SK-N-SH (cell line): ENCODE data around the gene TRPM3. TPM values are rescaled to one million over a fixed set of nuclear protein-coding genes. Genes with fewer than 3 reads are reported as not detected.

Source experiments
- CTCF ChIA-PET: fragments of 300-600, 350-600 bp; formaldehyde crosslinking; extraction: SDS; loops from one replicate; lab custom pipeline; 2021; lab: Yijun Ruan, JAX
- POLR2A ChIA-PET: fragments of 350-600 bp; sonication (Branson Sonifier 250); formaldehyde crosslinking; extraction: SDS; loops from one replicate; lab custom pipeline; 2020; ENCODE audit warnings: antibody characterized with exemption, inconsistent platforms; lab: Yijun Ruan, JAX
- DNase-seq: peaks from one replicate; pipeline ENCODE4 v3.0.0; 2012
- H2AFZ ChIP-seq: fragments of 200-600 bp; sonication (generic); 2 replicates; pipeline ENCODE4 v1.8.1; 2016; ENCODE audit warnings: antibody characterized with exemption, mild to moderate bottlenecking, low read depth
- H3F3A ChIP-seq: fragments of 200-600 bp; sonication (generic); replicated peaks from 2 replicates; pipeline ENCODE3; 2016; ENCODE audit warnings: antibody characterized with exemption, mild to moderate bottlenecking; ENCODE audit not compliant: insufficient read depth
- H3K27ac ChIP-seq, 2 experiments: fragments of 200-500 bp in 1 of 2; fragments of 200-600 bp in 1 of 2; sonication (Bioruptor generic) in 1 of 2; sonication (generic), shearing (Covaris generic) in 1 of 2; 2 replicates each; pipeline versions ENCODE4 v1.5.1 to v1.6.1; 2014 to 2016; ENCODE audit warnings: low read depth in 2 of 2, inconsistent platforms in 1 of 2, low read length in 1 of 2, mild to moderate bottlenecking in 1 of 2, mixed read lengths in 1 of 2
- H3K27me3 ChIP-seq: fragments of 200-600 bp; sonication (generic), shearing (Covaris generic); 2 replicates; pipeline ENCODE4 v1.6.1; 2016; ENCODE audit warnings: mixed run types; ENCODE audit not compliant: insufficient read depth
- H3K36me3 ChIP-seq, 2 experiments: fragments of 200-500 bp in 1 of 2; fragments of 200-600 bp in 1 of 2; sonication (Bioruptor generic) in 1 of 2; sonication (generic) in 1 of 2; replicated peaks in 1 of 2; 2 replicates each; pipeline versions ENCODE3 to v1.5.1; 2014 to 2016; ENCODE audit warnings: low read length in 1 of 2, mild to moderate bottlenecking in 1 of 2; ENCODE audit not compliant: insufficient read depth in 2 of 2, control insufficient read depth in 1 of 2
- H3K4me1 ChIP-seq, 2 experiments: fragments of 200-500 bp in 1 of 2; fragments of 200-600 bp in 1 of 2; sonication (Bioruptor generic) in 1 of 2; sonication (generic), shearing (Covaris generic) in 1 of 2; 2 replicates each; pipeline versions ENCODE4 v1.5.1 to v1.6.1; 2014 to 2016; ENCODE audit warnings: low read depth in 1 of 2, low read length in 1 of 2, mixed run types in 1 of 2; ENCODE audit not compliant: insufficient read depth in 2 of 2, control insufficient read depth in 1 of 2
- H3K4me2 ChIP-seq: fragments of 200-600 bp; sonication (generic), shearing (Covaris generic); 2 replicates; pipeline ENCODE4 v1.6.1; 2017; ENCODE audit warnings: mixed run types
- H3K4me3 ChIP-seq, 2 experiments: fragments of 200-500 bp in 1 of 2; fragments of 200-600 bp in 1 of 2; sonication (Bioruptor generic) in 1 of 2; sonication (generic), shearing (Covaris generic) in 1 of 2; 2 replicates each; pipeline versions ENCODE4 v1.5.1 to v1.8.1; 2014 to 2016; ENCODE audit warnings: low read depth in 2 of 2, inconsistent platforms in 1 of 2, low read length in 1 of 2, mild to moderate bottlenecking in 1 of 2, mixed read lengths in 1 of 2, moderate library complexity in 1 of 2
- H3K79me2 ChIP-seq: fragments of 200-600 bp; sonication (generic); 2 replicates; pipeline ENCODE4 v1.8.1; 2017; ENCODE audit warnings: mild to moderate bottlenecking; ENCODE audit not compliant: insufficient read depth
- H3K9ac ChIP-seq: fragments of 200-600 bp; sonication (generic); 2 replicates; pipeline ENCODE4 v1.6.1; 2017; ENCODE audit warnings: mixed run types
- H3K9me2 ChIP-seq: fragments of 200-600 bp; sonication (generic); 2 replicates; pipeline ENCODE4 v1.6.1; 2017; ENCODE audit warnings: mixed run types
- H3K9me3 ChIP-seq: fragments of 200-600 bp; sonication (generic); 2 replicates; pipeline ENCODE4 v1.6.1; 2017; ENCODE audit warnings: mixed run types, mild to moderate bottlenecking, moderate library complexity
- H4K20me1 ChIP-seq: fragments of 200-600 bp; sonication (generic); 2 replicates; pipeline ENCODE4 v1.6.1; 2017; ENCODE audit warnings: mild to moderate bottlenecking, mixed run types; ENCODE audit not compliant: insufficient read depth
- CHD2 ChIP-seq: fragments of 150-350 bp; IDR thresholded peaks from 2 replicates; pipeline ENCODE4 v1.6.1; 2018; ENCODE audit warnings: low read length; ENCODE audit not compliant: partially characterized antibody
- EP300 ChIP-seq, 2 experiments: IDR thresholded peaks; 2 replicates each; pipeline versions ENCODE4 v1.4.0 to v1.6.1; 2012; ENCODE audit warnings: borderline replicate concordance in 1 of 2, low read depth in 1 of 2, low read length in 1 of 2
- EZH2phosphoT487 ChIP-seq: fragments of 200-600 bp; sonication (generic); IDR thresholded peaks from 2 replicates; pipeline ENCODE4 v1.6.1; 2017; ENCODE audit warnings: low read depth, mixed run types, mild to moderate bottlenecking, antibody characterized with exemption, moderate library complexity, borderline replicate concordance
- FOSL2 ChIP-seq: IDR thresholded peaks from 2 replicates; pipeline ENCODE4 v1.4.0; 2012; ENCODE audit warnings: low read depth, mild to moderate bottlenecking, moderate library complexity, borderline replicate concordance
- GABPA ChIP-seq: IDR thresholded peaks from 2 replicates; pipeline ENCODE4 v1.4.0; 2012; ENCODE audit warnings: low read depth, mild to moderate bottlenecking
- MEF2A ChIP-seq: IDR thresholded peaks from 2 replicates; pipeline ENCODE4 v1.4.0; 2012; ENCODE audit warnings: low read depth, borderline replicate concordance
- MXI1 ChIP-seq: IDR thresholded peaks from 2 replicates; pipeline ENCODE4 v1.6.1; 2012; ENCODE audit warnings: mild to moderate bottlenecking, low read depth, low read length, improper control_type of control experiment
- NFIC ChIP-seq: IDR thresholded peaks from 2 replicates; pipeline ENCODE4 v1.4.0; 2012; ENCODE audit warnings: borderline replicate concordance
- NRF1 ChIP-seq: IDR thresholded peaks from 2 replicates; pipeline ENCODE4 v1.6.1; 2012; ENCODE audit warnings: low read depth, mild to moderate bottlenecking, low read length
- RAD21 ChIP-seq: IDR thresholded peaks from 2 replicates; pipeline ENCODE4 v1.6.1; 2012; ENCODE audit warnings: mild to moderate bottlenecking, low read length
- RCOR1 ChIP-seq: fragments of 150-350 bp; IDR thresholded peaks from 2 replicates; pipeline ENCODE4 v1.6.1; 2017; ENCODE audit warnings: antibody characterized with exemption, low read length
- SIN3A ChIP-seq: IDR thresholded peaks from 2 replicates; pipeline ENCODE4 v1.6.1; 2012; ENCODE audit warnings: low read depth, mild to moderate bottlenecking, low read length, moderate library complexity, borderline replicate concordance
- TAF1 ChIP-seq: IDR thresholded peaks from 2 replicates; pipeline ENCODE4 v1.6.1; 2012; ENCODE audit warnings: low read depth, mild to moderate bottlenecking, low read length, moderate library complexity, borderline replicate concordance
- TCF12 ChIP-seq: IDR thresholded peaks from 2 replicates; pipeline ENCODE4 v1.4.0; 2012
- TEAD4 ChIP-seq: IDR thresholded peaks from 2 replicates; pipeline ENCODE4 v1.4.0; 2012; ENCODE audit warnings: mild to moderate bottlenecking, borderline replicate concordance; ENCODE audit not compliant: insufficient read depth
- YY1 ChIP-seq: IDR thresholded peaks from 2 replicates; pipeline ENCODE4 v1.4.0; 2012; ENCODE audit warnings: low read depth, mild to moderate bottlenecking
- WGBS: methylation state at CpG from one replicate; pipeline ENCODE4 v1.1.6; 2017; ENCODE audit warnings: low lambda C conversion rate; 5-methylcytosine and 5-hydroxymethylcytosine counted together
- polyA plus RNA-seq, 3 experiments: library from polyadenylated mRNA; depleted of rRNA; stranded (reverse); fragments of >200 nt; gene quantifications; 2 replicates each; pipeline ENCODE4 v1.2.3, GENCODE V29; 2012
- TF ChIP-seq, protein P1 (sequence below): fragments of 200-600 bp; sonication (generic); IDR thresholded peaks from 2 replicates; pipeline ENCODE4 v1.6.1; 2017; ENCODE audit warnings: antibody characterized with exemption, mild to moderate bottlenecking, moderate library complexity
- TF ChIP-seq, protein P2 (sequence below): fragments of 150-350 bp; IDR thresholded peaks from 2 replicates; pipeline ENCODE4 v1.6.1; 2017; ENCODE audit warnings: antibody characterized with exemption, low read length, low read depth, borderline replicate concordance
- TF ChIP-seq, protein P3 (sequence below): IDR thresholded peaks from 2 replicates; pipeline ENCODE4 v1.4.0; 2012; ENCODE audit warnings: low read depth, borderline replicate concordance
- TF ChIP-seq, protein P4 (sequence below): IDR thresholded peaks from 2 replicates; pipeline ENCODE4 v1.4.0; 2012; ENCODE audit warnings: low read depth, borderline replicate concordance

The TRPM3 gene
- polyA plus RNA-seq, 1 of the 3 experiments (the other 2 are of a cell fraction), result not detected

DNA sequence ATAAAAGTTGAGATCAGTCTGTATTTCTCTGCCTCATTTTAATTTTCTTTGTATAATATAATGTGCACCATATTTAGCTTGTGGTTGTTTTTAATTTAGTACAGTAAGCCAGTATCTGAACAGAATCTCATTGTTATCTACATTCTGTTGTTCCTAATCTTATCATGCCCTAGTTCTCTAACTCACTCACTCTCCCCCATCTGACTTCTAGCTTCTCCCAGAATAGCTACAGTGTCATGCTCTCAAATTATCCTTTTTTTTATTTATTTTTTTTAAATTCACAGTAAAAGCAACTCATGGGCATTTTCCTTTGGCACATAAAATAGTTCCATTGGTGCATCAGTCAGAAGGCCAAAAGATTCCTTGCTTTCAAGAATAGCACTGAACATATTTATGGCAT, 156.6 kb downstream of the TRPM3 start:
- no peaks in the 10 kb centered on the region for H3K9me2 ChIP-seq
- no peak overlapping the region for H2AFZ ChIP-seq
- H3F3A ChIP-seq, result no peaks in the 10 kb centered on the region
- no peak for DNase-seq
- no peaks in the 10 kb centered on the region for H4K20me1 ChIP-seq
- no peak overlapping the region for H3K4me3 ChIP-seq
- no peak for TF ChIP-seq RCOR1
- TF ChIP-seq TEAD4, result no peak
- no peak for TF ChIP-seq TAF1
- no peak for TF ChIP-seq SIN3A
- H3K4me1 ChIP-seq, result 0 out of 4 replicates have a peak, but pooled peaks cover 0 to 3% of the 10 kb centered on the region in 2 experiments
- H3K36me3 ChIP-seq, result no peaks in the 10 kb centered on the region
- no peaks in the 10 kb centered on the region for H3K79me2 ChIP-seq
- H3K4me2 ChIP-seq, result no peak overlapping the region
- H3K9me3 ChIP-seq, result no peaks in the 10 kb centered on the region
- H3K27me3 ChIP-seq, result no peaks in the 10 kb centered on the region
- POLR2A ChIA-PET, result no interaction called here
- CTCF ChIA-PET, result no interaction called here
- H3K9ac ChIP-seq, result no peak overlapping the region
- H3K27ac ChIP-seq, result no peak overlapping the region

DNA sequence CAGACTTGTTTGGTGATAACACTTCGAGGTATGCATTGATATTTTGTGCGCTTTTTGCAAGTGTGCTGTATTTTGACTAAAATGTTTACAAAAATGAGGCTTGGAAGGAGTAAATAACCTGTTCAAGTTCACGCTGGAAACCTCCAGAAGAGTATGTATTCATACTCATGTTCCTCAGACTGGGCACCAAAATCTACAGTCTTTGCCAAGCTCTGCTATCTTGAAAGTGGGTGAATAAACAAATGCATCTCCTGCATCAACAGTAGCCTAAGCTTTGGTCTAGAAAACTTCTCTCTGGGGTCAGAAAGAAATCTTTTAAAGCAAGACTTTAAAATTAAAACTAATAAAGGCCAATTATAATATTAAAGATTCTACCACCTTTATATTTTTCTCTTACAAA, 157.9 kb downstream of the TRPM3 start:
- WGBS, result 4% methylated on average over 3 of the region's 3 CpGs

More for the DNA sequence above, 157.9 kb downstream of the TRPM3 start:
- ChIA-PET POLR2A (no interaction called here), CTCF (no interaction called here)
- Histone ChIP-seq H3K4me2 (no peak overlapping the region), H3K9me3 (no peaks in the 10 kb centered on the region), H4K20me1 (no peaks in the 10 kb centered on the region), H3K79me2 (no peaks in the 10 kb centered on the region), H2AFZ (no peak overlapping the region), H3K9ac (no peak overlapping the region), H3K27ac (no peak overlapping the region), H3K4me3 (no peak overlapping the region), H3K4me1 (0 out of 4 replicates have a peak, but pooled peaks cover 0 to 3% of the 10 kb centered on the region in 2 experiments), H3K9me2 (no peaks in the 10 kb centered on the region), H3F3A (no peaks in the 10 kb centered on the region), H3K36me3 (no peaks in the 10 kb centered on the region), H3K27me3 (no peaks in the 10 kb centered on the region)
- no peak for TF ChIP-seq TCF12
- no peak for TF ChIP-seq YY1
- TF ChIP-seq, protein P1, sequence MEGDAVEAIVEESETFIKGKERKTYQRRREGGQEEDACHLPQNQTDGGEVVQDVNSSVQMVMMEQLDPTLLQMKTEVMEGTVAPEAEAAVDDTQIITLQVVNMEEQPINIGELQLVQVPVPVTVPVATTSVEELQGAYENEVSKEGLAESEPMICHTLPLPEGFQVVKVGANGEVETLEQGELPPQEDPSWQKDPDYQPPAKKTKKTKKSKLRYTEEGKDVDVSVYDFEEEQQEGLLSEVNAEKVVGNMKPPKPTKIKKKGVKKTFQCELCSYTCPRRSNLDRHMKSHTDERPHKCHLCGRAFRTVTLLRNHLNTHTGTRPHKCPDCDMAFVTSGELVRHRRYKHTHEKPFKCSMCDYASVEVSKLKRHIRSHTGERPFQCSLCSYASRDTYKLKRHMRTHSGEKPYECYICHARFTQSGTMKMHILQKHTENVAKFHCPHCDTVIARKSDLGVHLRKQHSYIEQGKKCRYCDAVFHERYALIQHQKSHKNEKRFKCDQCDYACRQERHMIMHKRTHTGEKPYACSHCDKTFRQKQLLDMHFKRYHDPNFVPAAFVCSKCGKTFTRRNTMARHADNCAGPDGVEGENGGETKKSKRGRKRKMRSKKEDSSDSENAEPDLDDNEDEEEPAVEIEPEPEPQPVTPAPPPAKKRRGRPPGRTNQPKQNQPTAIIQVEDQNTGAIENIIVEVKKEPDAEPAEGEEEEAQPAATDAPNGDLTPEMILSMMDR, result no peak
- TF ChIP-seq GABPA, result no peak
- no peak for TF ChIP-seq NRF1
- no peak for TF ChIP-seq NFIC
- no peak for TF ChIP-seq MEF2A
- no peak for TF ChIP-seq FOSL2
- TF ChIP-seq EP300 (IDR thresholded peaks at IDR 0.05; ENCODE audit: borderline replicate concordance in 1 of 2, low read depth in 1 of 2, low read length in 1 of 2), result no peak
- no peak for TF ChIP-seq SIN3A
- TF ChIP-seq, protein P2, sequence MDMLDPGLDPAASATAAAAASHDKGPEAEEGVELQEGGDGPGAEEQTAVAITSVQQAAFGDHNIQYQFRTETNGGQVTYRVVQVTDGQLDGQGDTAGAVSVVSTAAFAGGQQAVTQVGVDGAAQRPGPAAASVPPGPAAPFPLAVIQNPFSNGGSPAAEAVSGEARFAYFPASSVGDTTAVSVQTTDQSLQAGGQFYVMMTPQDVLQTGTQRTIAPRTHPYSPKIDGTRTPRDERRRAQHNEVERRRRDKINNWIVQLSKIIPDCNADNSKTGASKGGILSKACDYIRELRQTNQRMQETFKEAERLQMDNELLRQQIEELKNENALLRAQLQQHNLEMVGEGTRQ, result no peak
- TF ChIP-seq, protein P3, sequence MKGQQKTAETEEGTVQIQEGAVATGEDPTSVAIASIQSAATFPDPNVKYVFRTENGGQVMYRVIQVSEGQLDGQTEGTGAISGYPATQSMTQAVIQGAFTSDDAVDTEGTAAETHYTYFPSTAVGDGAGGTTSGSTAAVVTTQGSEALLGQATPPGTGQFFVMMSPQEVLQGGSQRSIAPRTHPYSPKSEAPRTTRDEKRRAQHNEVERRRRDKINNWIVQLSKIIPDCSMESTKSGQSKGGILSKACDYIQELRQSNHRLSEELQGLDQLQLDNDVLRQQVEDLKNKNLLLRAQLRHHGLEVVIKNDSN, result no peak
- no peak for TF ChIP-seq CHD2
- TF ChIP-seq RAD21, result no peak
- TF ChIP-seq, protein P4, sequence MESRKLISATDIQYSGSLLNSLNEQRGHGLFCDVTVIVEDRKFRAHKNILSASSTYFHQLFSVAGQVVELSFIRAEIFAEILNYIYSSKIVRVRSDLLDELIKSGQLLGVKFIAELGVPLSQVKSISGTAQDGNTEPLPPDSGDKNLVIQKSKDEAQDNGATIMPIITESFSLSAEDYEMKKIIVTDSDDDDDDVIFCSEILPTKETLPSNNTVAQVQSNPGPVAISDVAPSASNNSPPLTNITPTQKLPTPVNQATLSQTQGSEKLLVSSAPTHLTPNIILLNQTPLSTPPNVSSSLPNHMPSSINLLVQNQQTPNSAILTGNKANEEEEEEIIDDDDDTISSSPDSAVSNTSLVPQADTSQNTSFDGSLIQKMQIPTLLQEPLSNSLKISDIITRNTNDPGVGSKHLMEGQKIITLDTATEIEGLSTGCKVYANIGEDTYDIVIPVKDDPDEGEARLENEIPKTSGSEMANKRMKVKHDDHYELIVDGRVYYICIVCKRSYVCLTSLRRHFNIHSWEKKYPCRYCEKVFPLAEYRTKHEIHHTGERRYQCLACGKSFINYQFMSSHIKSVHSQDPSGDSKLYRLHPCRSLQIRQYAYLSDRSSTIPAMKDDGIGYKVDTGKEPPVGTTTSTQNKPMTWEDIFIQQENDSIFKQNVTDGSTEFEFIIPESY, result no peak
- TF ChIP-seq EZH2phosphoT487, result no peak
- no peak for TF ChIP-seq MXI1
- no peak for DNase-seq
